Kidney (tissue), 14 donors: ENCODE data around the gene FRRS1. TPM values are rescaled to one million over a fixed set of nuclear protein-coding genes. Genes with fewer than 3 reads are reported as not detected.

Source experiments
- DNase-seq, 5 donors: peaks; one replicate each; pipeline ENCODE4 v3.0.0-alpha.2; 2013 to 2020
- FAIRE-seq: peaks from 2 replicates; lab custom pipeline; 2012; peaks lifted over from hg19 to GRCh38; lab: Jason Lieb, UNC
- H3K27ac ChIP-seq, 2 donors: one replicate each; pipeline ENCODE4 v1.7.0; 2013; ENCODE audit warnings: low read depth in 2 of 2, low read length in 2 of 2, inconsistent platforms in 1 of 2
- H3K27me3 ChIP-seq: one replicate; pipeline ENCODE4 v1.7.1; 2013; ENCODE audit warnings: low read length, inconsistent platforms; ENCODE audit not compliant: control insufficient read depth, insufficient read depth
- H3K36me3 ChIP-seq, 3 donors: one replicate each; pipeline versions ENCODE4 v1.7.0 to v1.7.1; 2013; ENCODE audit warnings: low read length in 3 of 3, control low read depth in 1 of 3, inconsistent platforms in 1 of 3; ENCODE audit not compliant: insufficient read depth in 3 of 3, control insufficient read depth in 2 of 3
- H3K4me1 ChIP-seq, 3 donors: one replicate each; pipeline versions ENCODE4 v1.7.0 to v1.7.1; 2013; ENCODE audit warnings: low read length in 3 of 3, inconsistent platforms in 1 of 3, low read depth in 1 of 3; ENCODE audit not compliant: control insufficient read depth in 2 of 3, insufficient read depth in 2 of 3
- H3K4me3 ChIP-seq, 3 donors: one replicate each; pipeline versions ENCODE4 v1.7.0 to v1.8.1; 2013; ENCODE audit warnings: low read length in 3 of 3, control low read depth in 1 of 3, inconsistent platforms in 1 of 3
- H3K9ac ChIP-seq, 3 donors: one replicate each; pipeline versions ENCODE4 v1.7.0 to v1.7.1; 2013; ENCODE audit warnings: low read length in 3 of 3, control low read depth in 1 of 3, inconsistent platforms in 1 of 3
- H3K9me3 ChIP-seq, 3 donors: one replicate each; pipeline versions ENCODE4 v1.7.0 to v1.7.1; 2013; ENCODE audit warnings: low read length in 3 of 3, control low read depth in 1 of 3, inconsistent platforms in 1 of 3; ENCODE audit not compliant: control insufficient read depth in 2 of 3, insufficient read depth in 1 of 3
- intact Hi-C: fragments of 100-400 bp; cut with DNase I; formaldehyde crosslinking; loops from one replicate; pipeline ENCODE4 v1.11.1; 2022
- polyA plus RNA-seq: library from polyadenylated mRNA; stranded (reverse); fragments of 350-450 nt; fragmentation: Illumina TruSeq; extraction: RNeasy Lipid Tissue Mini Kit (QIAGEN cat#74804); gene quantifications from one replicate; pipeline ENCODE4 v1.2.3, GENCODE V29; 2014; ENCODE audit warnings: low read depth, low replicate concordance; ENCODE audit not compliant: insufficient read depth
- total RNA-seq: library from RNA; stranded (reverse); fragmentation: NEBNext Ultra II Directional; extraction: Animal tissue kit (Norgen Biotek cat#: 25700); gene quantifications from one replicate; pipeline ENCODE4 v1.2.1, GENCODE V29; 2021
- TF ChIP-seq, protein P1 (sequence below): IDR thresholded peaks from 3 replicates; pipeline ENCODE4 v1.5.1; 2012; ENCODE audit warnings: mild to moderate bottlenecking, moderate library complexity, borderline replicate concordance; ENCODE audit not compliant: insufficient read depth; ENCODE audit errors: extremely low read depth
- donor health status: control.
- donor health status: control.
- donor health status: control.
- donor health status: control.
- donor health status: control.
- donor health status: DM: yes; HTN: yes; CAD: no.
- donor health status: Normal renal cell carcinoma (clear cell type).

The FRRS1 gene
- total and polyA plus RNA-seq, 2 donors from 2014 or later: 1.0 to 7.4 TPM

DNA sequence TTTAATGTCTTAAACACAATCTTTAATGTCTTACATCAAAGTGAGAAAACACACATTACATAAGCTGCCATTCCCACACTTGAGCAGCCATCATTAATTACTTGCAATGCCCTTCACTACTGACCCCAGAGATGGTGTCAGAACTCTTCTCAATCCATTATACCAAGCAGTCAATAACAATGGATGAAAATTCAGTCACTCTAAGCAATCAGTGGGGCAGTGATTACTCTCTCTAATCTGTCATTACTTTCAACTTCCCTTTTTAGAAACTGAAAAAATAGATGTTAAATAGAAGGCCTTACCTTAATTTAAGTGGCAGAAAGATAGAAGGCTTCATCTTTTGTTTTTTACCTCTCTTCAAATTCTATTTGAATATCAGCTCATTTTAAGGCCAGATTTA is 9.7 kb upstream of the FRRS1 start:
- no peak overlapping the region for H3K4me3 ChIP-seq
- no peaks in the 10 kb centered on the region for H3K9me3 ChIP-seq
- DNase-seq (no peak), FAIRE-seq (no peak)
- intact Hi-C loops: no loop called here
- no peaks in the 10 kb centered on the region for H3K27me3 ChIP-seq
- H3K4me1 ChIP-seq: no peaks in the 10 kb centered on the region
- no peaks in the 10 kb centered on the region for H3K36me3 ChIP-seq
- TF ChIP-seq, protein P1, sequence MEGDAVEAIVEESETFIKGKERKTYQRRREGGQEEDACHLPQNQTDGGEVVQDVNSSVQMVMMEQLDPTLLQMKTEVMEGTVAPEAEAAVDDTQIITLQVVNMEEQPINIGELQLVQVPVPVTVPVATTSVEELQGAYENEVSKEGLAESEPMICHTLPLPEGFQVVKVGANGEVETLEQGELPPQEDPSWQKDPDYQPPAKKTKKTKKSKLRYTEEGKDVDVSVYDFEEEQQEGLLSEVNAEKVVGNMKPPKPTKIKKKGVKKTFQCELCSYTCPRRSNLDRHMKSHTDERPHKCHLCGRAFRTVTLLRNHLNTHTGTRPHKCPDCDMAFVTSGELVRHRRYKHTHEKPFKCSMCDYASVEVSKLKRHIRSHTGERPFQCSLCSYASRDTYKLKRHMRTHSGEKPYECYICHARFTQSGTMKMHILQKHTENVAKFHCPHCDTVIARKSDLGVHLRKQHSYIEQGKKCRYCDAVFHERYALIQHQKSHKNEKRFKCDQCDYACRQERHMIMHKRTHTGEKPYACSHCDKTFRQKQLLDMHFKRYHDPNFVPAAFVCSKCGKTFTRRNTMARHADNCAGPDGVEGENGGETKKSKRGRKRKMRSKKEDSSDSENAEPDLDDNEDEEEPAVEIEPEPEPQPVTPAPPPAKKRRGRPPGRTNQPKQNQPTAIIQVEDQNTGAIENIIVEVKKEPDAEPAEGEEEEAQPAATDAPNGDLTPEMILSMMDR: no peak
- no peak overlapping the region for H3K9ac ChIP-seq
- H3K27ac ChIP-seq: no peak overlapping the region

DNA sequence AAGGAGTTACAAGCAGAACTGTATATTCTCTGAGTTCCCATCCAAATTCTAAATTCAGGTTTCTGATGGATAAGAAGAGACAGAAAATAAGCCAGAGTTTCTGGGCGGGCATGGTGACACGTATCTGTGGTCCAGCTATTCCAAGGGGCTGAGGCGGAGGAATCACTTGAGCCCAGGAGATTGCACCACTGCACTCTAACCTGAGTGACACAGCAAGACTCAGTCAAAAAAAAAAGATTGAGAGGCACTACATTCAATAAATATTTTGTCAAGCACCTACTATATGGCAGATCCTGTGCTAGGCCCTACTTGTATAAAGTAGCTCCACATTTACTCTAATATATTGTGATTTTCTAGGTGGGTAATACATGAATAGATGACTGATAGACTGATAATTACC is 6.4 kb upstream of the FRRS1 start:
- TF ChIP-seq, protein P1: no peak
- FAIRE-seq (no peak), DNase-seq (no peak)
- Histone ChIP-seq H3K27me3 (no peaks in the 10 kb centered on the region), H3K9ac (no peak overlapping the region), H3K4me1 (peaks cover 0 to 6% (median 0%) of the 10 kb centered on the region in 3 donors), H3K4me3 (no peak overlapping the region), H3K9me3 (no peaks in the 10 kb centered on the region), H3K36me3 (no peaks in the 10 kb centered on the region), H3K27ac (no peak overlapping the region)
- intact Hi-C loops: no loop called here

- TF ChIP-seq, protein P1: no peak
- Histone ChIP-seq H3K36me3 (no peaks in the 10 kb centered on the region), H3K27ac (no peak overlapping the region), H3K9me3 (no peaks in the 10 kb centered on the region), H3K4me1 (peaks cover 0 to 6% (median 0%) of the 10 kb centered on the region in 3 donors), H3K4me3 (no peak overlapping the region), H3K9ac (no peak overlapping the region), H3K27me3 (no peaks in the 10 kb centered on the region)
- intact Hi-C loops: no loop called here
- FAIRE-seq (no peak), DNase-seq (no peak)
These were observed 5.1 kb upstream of the FRRS1 start for GRCh38 chr1:99771513-99771918.
